Transverse colon (tissue), 4 donors: ENCODE results near the gene MTRR. TPM values are rescaled to one million over a fixed set of nuclear protein-coding genes. Genes with fewer than 3 reads are reported as not detected.
"Not testable (repeated sequence)": the region's sequence is repeated elsewhere in the genome, so short reads cannot be mapped to it uniquely, and the experiment has no call there.

Experiments
- DNase-seq: peaks from one replicate; pipeline ENCODE4 v3.0.0-alpha.2; 2019
- H3K27ac ChIP-seq, 4 donors: fragments of 200-600 bp; sonication (generic); 2 replicates each; pipeline ENCODE4 v1.5.1; 2016 to 2018; ENCODE audit warnings: inconsistent platforms in 4 of 4
- H3K27me3 ChIP-seq: fragments of 200-600 bp; sonication (generic); 2 replicates; pipeline ENCODE4 v1.5.1; 2017; ENCODE audit warnings: inconsistent platforms
- H3K36me3 ChIP-seq, 4 donors: fragments of 200-600 bp; sonication (generic); 2 replicates each; pipeline ENCODE4 v1.5.1; 2017 to 2019; ENCODE audit warnings: inconsistent platforms in 4 of 4
- H3K4me1 ChIP-seq, 4 donors: fragments of 200-600 bp; sonication (generic); 2 replicates each; pipeline ENCODE4 v1.5.1; 2017 to 2020; ENCODE audit warnings: inconsistent platforms in 4 of 4
- H3K4me3 ChIP-seq, 4 donors: fragments of 200-600 bp; sonication (generic); 1 replicate in 1 of 4; 2 replicates in 3 of 4; pipeline versions ENCODE4 v1.5.1 to v1.6.1; 2017 to 2019; ENCODE audit warnings: inconsistent platforms in 4 of 4
- H3K9me3 ChIP-seq, 2 donors: fragments of 200-600 bp; sonication (generic); 2 replicates each; pipeline ENCODE4 v1.5.1; 2017 to 2019; ENCODE audit warnings: inconsistent platforms in 2 of 2
- CTCF ChIP-seq, 5 experiments: fragments of 200-600 bp in 3 of 5; fragments of 450-650 bp in 2 of 5; sonication (generic) in 3 of 5; IDR thresholded peaks; 1 replicate in 2 of 5; 2 replicates in 3 of 5; pipeline ENCODE4 v1.5.1; 2016 to 2017; ENCODE audit warnings: antibody characterized with exemption in 5 of 5, inconsistent platforms in 3 of 5, mild to moderate bottlenecking in 2 of 5, moderate library complexity in 1 of 5
- EP300 ChIP-seq: sonication (generic); formaldehyde crosslinking; IDR thresholded peaks from one replicate; pipeline ENCODE4 v1.6.1; 2017; ENCODE audit warnings: antibody characterized with exemption, low read depth
- POLR2A ChIP-seq: fragments of 450-650 bp; IDR thresholded peaks from one replicate; pipeline ENCODE4 v1.6.1; 2016; ENCODE audit warnings: antibody characterized with exemption, mild to moderate bottlenecking, moderate library complexity
- POLR2AphosphoS5 ChIP-seq, 3 donors: sonication (generic); formaldehyde crosslinking; IDR thresholded peaks; one replicate each; pipeline ENCODE4 v1.6.1; 2016; ENCODE audit warnings: antibody characterized with exemption in 3 of 3
- WGBS, 2 donors: methylation state at CpG; one replicate each; pipeline ENCODE4 v1.1.5; 2018; ENCODE audit warnings: low coverage in 1 of 2; 5-methylcytosine and 5-hydroxymethylcytosine counted together
- in situ Hi-C, 4 donors: fragments of 200-750 bp; cut with MboI; loops; one replicate each; pipeline versions ENCODE4 v1.15.0 to v1.15.1; 2017; ENCODE audit warnings: low sequenced_read_pairs in 3 of 4, low pct_ligation_motif_present in 1 of 4, low pct_unique_long_range_greater_than_20kb in 1 of 4
- intact Hi-C: fragments of 100-400 bp; cut with DNase I; formaldehyde crosslinking; loops from one replicate; pipeline ENCODE4 v1.15.1; 2023; ENCODE audit warnings: low total_unique reads
- total RNA-seq, 4 donors: library from RNA; depleted of rRNA; stranded (reverse); fragments of >200 nt; gene quantifications; one replicate each; pipeline ENCODE4 v1.1.0, GENCODE V29; 2016

The MTRR gene
- total RNA-seq, 4 donors from 2014 or later, result 31.4 to 120 (median 43.4) TPM

DNA sequence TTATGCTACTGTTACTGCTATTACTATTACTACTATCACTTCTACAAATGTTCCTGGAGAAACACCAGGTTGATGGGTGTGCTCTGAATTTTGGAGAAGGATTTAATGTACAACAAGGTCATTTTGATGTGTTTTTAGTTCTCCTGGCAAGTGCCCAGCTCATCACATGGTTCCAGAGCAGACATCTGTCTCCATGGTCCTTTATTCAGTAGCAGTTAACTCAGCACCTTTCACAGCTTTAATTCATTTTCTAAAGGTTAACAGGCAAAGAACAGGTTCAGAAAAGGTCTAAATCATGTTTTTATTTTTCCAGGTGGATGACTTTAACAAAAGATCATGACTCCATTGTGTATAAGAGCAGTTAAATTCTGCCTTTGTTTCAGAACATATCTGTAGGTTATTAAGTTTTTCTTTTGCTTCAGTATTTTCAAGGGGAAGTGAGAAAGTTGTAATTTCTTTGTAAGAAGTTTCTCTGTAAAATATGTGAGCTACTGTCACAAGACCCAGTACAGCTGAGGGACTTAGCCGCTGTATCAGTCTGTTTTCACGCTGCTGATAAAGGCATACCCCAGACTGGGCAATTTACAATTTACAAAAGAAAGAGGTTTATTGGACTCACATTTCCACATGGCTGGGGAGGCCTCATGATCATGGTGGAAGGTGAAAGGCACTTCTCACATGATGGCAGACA is 41.9 kb downstream of the MTRR start:
- 88 to 100% methylated on average over 2 of the region's 2 CpGs for WGBS, 2 donors
- Histone ChIP-seq H3K27ac (no peak overlapping the region), H3K9me3 (peaks cover 11 to 20% of the 10 kb centered on the region in 2 donors), H3K4me1 (no peaks in the 10 kb centered on the region), H3K36me3 (peaks cover 0 to 13% (median 0%) of the 10 kb centered on the region in 4 donors), H3K27me3 (no peaks in the 10 kb centered on the region), H3K4me3 (no peak overlapping the region)
- intact Hi-C loops, result no loop called here
- TF ChIP-seq POLR2A, result no peak
- no peak for TF ChIP-seq CTCF (IDR thresholded peaks at IDR 0.05)
- no peak for TF ChIP-seq POLR2AphosphoS5 (IDR thresholded peaks at IDR 0.05)
- TF ChIP-seq EP300, result no peak
- no peak for DNase-seq
- in situ Hi-C loops, result loop anchor here in 1 of 4 donors (25.0 kb wide), 1 partner anchor 1301 kb away; no protein-coding TSS in a partner anchor

- H3K27me3 ChIP-seq, DNase-seq, H3K4me1 ChIP-seq, H3K4me3 ChIP-seq, H3K27ac ChIP-seq, intact Hi-C loops: not testable (repeated sequence)
- in situ Hi-C loops, result loop anchor here in 1 of 4 donors (25.0 kb wide), 1 partner anchor 1301 kb away; no protein-coding TSS in a partner anchor
- peaks cover 11 to 20% of the 10 kb centered on the region in 2 donors for H3K9me3 ChIP-seq
- WGBS, 2 donors, result 86% methylated on average over 1 to 3 of the region's 3 CpGs
- peaks cover 0 to 13% (median 0%) of the 10 kb centered on the region in 4 donors for H3K36me3 ChIP-seq
Observed at GRCh38 chr5:7911429-7911771, 42.5 kb downstream of the MTRR start.

DNA sequence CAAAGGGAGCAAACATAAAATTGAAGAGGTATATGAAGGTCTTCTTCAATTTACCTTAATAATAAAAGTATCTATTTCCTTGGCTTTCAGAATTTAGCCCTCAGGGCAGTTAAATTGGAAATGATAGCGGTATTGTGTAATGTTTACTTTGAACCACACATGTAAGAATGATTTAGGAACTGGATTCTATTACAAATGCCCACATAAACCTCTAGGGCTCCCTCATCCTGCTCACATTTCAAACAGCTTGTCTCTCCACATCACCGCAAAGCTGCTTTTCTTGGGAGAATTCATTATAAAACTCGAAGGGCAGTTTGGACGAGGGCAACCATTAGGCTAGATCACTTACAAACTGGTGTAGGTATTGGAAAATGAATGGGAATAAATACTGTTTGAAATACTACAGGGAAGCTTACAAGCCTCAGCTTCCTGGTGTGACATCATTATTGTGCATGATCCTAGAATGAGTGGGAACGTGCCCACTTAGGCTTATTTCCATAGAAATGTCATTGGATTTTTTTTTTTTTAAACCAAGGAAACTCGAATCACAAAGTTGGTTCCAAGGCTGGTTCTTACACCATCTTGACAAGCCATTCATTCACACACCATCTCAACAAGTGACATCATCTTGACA is 47.3 kb downstream of the MTRR start:
- in situ Hi-C loops (loop anchor here in 1 of 4 donors (25.0 kb wide), 1 partner anchor 1296 kb away; no protein-coding TSS in a partner anchor), intact Hi-C loops (no loop called here)
- TF ChIP-seq POLR2A (no peak), EP300 (no peak), POLR2AphosphoS5 (IDR thresholded peaks at IDR 0.05) (no peak), CTCF (IDR thresholded peaks at IDR 0.05) (no peak)
- Histone ChIP-seq H3K27me3 (no peaks in the 10 kb centered on the region), H3K4me1 (no peaks in the 10 kb centered on the region), H3K9me3 (no peaks in the 10 kb centered on the region), H3K4me3 (no peak overlapping the region), H3K36me3 (no peaks in the 10 kb centered on the region), H3K27ac (no peak overlapping the region)
- no peak for DNase-seq
- WGBS, 2 donors, result 75 to 91% methylated on average over 5 to 6 of the region's 6 CpGs

DNA sequence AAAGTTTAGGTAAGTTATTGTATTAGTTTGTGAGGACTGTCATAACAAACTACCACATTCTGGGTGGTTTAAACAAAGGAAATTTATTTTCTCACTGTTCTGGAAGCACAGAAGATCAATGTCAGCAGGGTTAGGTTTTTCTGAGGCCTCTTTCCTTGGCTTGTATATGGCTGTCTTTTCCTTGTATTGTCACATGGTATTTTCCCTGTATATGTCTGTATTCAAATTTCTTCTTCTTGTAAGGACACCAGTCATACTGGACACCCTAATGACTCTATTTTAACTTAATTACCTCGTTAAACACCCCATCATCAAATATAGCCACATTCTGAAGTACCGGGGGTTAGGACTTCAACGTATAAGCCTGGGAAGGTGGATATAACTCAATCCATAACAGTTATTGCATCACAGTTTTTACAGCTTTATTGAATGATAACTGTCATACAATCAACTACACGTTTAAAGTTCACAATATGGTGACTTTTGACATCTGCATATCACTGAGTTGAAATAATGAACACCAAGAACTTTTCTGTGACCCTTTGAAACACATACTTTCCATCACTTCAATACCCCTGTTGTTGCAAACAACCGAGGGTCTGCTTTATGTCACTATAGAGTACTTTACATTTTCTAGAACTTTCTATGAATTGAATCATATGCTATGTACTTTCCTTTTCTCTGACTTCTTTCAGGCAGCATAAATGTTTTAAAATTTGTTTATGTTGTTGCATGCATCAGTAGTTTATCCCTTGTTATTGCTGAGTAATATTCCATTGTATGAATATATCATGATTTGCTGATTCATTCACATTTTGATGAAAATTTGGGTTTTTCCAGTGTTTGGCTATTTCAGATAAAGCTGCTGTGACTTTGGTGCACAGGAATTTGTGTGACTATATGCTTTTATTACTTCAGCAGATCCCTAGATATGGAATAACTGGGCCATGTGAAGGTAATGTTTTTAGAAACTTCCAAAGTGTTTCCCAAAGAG is 48.5 kb downstream of the MTRR start:
- no peak overlapping the region for H3K27ac ChIP-seq
- in situ Hi-C loops, result loop anchor here in 1 of 4 donors (25.0 kb wide), 1 partner anchor 1295 kb away; no protein-coding TSS in a partner anchor
- no peak for DNase-seq

More for the DNA sequence above, 48.5 kb downstream of the MTRR start:
- H3K27me3 ChIP-seq, result no peaks in the 10 kb centered on the region
- intact Hi-C loops, result no loop called here
- TF ChIP-seq POLR2A, result no peak
- TF ChIP-seq POLR2AphosphoS5 (IDR thresholded peaks at IDR 0.05), result no peak
- no peak for TF ChIP-seq CTCF (IDR thresholded peaks at IDR 0.05)
- no peak for TF ChIP-seq EP300
- no peaks in the 10 kb centered on the region for H3K9me3 ChIP-seq
- 38 to 44% methylated on average over 5 of the region's 5 CpGs for WGBS, 2 donors
- H3K36me3 ChIP-seq, result no peaks in the 10 kb centered on the region
- H3K4me3 ChIP-seq, result no peak overlapping the region
- H3K4me1 ChIP-seq, result no peaks in the 10 kb centered on the region
